Breast epithelium (tissue), 4 donors: Measurements from ENCODE around the gene FAM227B. TPM values are rescaled to one million over a fixed set of nuclear protein-coding genes. Genes with fewer than 3 reads are reported as not detected.
"Not testable (repeated sequence)": the region's sequence is repeated elsewhere in the genome, so short reads cannot be mapped to it uniquely, and the experiment has no call there.

Experiments used
- DNase-seq, 2 donors: peaks; one replicate each; pipeline ENCODE4 v3.0.0-alpha.2; 2019; ENCODE audit warnings: low spot score in 2 of 2
- H3K27ac ChIP-seq, 2 donors: fragments of 200-600 bp; sonication (generic) in 1 of 2; one replicate each; pipeline ENCODE4 v1.5.1; 2016 to 2019; ENCODE audit warnings: mild to moderate bottlenecking in 1 of 2
- H3K27me3 ChIP-seq, 2 donors: fragments of 200-600 bp; sonication (generic) in 1 of 2; one replicate each; pipeline versions ENCODE4 v1.5.1 to v1.6.0; 2017 to 2019; ENCODE audit warnings: control low read depth in 1 of 2, mild to moderate bottlenecking in 1 of 2
- H3K36me3 ChIP-seq: fragments of 200-600 bp; one replicate; pipeline ENCODE4 v1.5.1; 2019
- H3K4me1 ChIP-seq, 2 donors: fragments of 200-600 bp; sonication (generic); one replicate each; pipeline ENCODE4 v1.5.1; 2016 to 2019; ENCODE audit warnings: control low read depth in 1 of 2
- H3K4me3 ChIP-seq, 3 donors: fragments of 200-600 bp; sonication (generic); 1 replicate in 2 of 3; 2 replicates in 1 of 3; pipeline ENCODE4 v1.5.1; 2016 to 2019; ENCODE audit warnings: mild to moderate bottlenecking in 3 of 3, moderate library complexity in 2 of 3
- H3K9me3 ChIP-seq, 2 donors: fragments of 200-600 bp; sonication (generic) in 1 of 2; one replicate each; pipeline ENCODE4 v1.5.1; 2016 to 2019; ENCODE audit warnings: control low read depth in 1 of 2
- CTCF ChIP-seq, 3 donors: fragments of 450-650 bp; IDR thresholded peaks; one replicate each; pipeline ENCODE4 v1.5.1; 2016 to 2017; ENCODE audit warnings: antibody characterized with exemption in 3 of 3, mild to moderate bottlenecking in 3 of 3, moderate library complexity in 3 of 3
- POLR2A ChIP-seq: fragments of 450-650 bp; IDR thresholded peaks from one replicate; pipeline ENCODE4 v1.6.1; 2016; ENCODE audit warnings: antibody characterized with exemption, mild to moderate bottlenecking, moderate library complexity
- POLR2AphosphoS5 ChIP-seq, 3 donors: sonication (generic); formaldehyde crosslinking; IDR thresholded peaks; one replicate each; pipeline ENCODE4 v1.6.1; 2017; ENCODE audit warnings: antibody characterized with exemption in 3 of 3
- intact Hi-C: fragments of 100-400 bp; cut with DNase I; formaldehyde crosslinking; loops from one replicate; pipeline ENCODE4 v1.15.1; 2023; ENCODE audit warnings: low total_unique reads
- total RNA-seq, 3 donors: library from RNA; depleted of rRNA; stranded (reverse); fragments of >200 nt; gene quantifications; one replicate each; pipeline ENCODE4 v1.1.0, GENCODE V29; 2016

Gene FAM227B
- total RNA-seq, 3 donors from 2014 or later: 1.3 to 13.0 (median 4.9) TPM

GRCh38 chr15:49490966-49491365 is 129.7 kb downstream of the FAM227B start:
- no peaks in the 10 kb centered on the region for H3K36me3 ChIP-seq
- no peaks in the 10 kb centered on the region for H3K9me3 ChIP-seq
- no peaks in the 10 kb centered on the region for H3K27me3 ChIP-seq
- intact Hi-C loops: no loop called here
- no peak overlapping the region for H3K4me3 ChIP-seq
- H3K27ac ChIP-seq: no peak overlapping the region
- DNase-seq: no peak
- no peaks in the 10 kb centered on the region for H3K4me1 ChIP-seq
- TF ChIP-seq CTCF (IDR thresholded peaks at IDR 0.05) (no peak), POLR2A (no peak), POLR2AphosphoS5 (IDR thresholded peaks at IDR 0.05) (no peak)

GRCh38 chr15:49485401-49485800 is 135.2 kb downstream of the FAM227B start:
- H3K36me3 ChIP-seq, H3K27me3 ChIP-seq, DNase-seq, H3K27ac ChIP-seq, intact Hi-C loops, H3K4me3 ChIP-seq, H3K9me3 ChIP-seq, H3K4me1 ChIP-seq: not testable (repeated sequence)

- H3K27ac ChIP-seq, H3K27me3 ChIP-seq, intact Hi-C loops, H3K4me1 ChIP-seq, H3K9me3 ChIP-seq, H3K4me3 ChIP-seq, H3K36me3 ChIP-seq, DNase-seq: not testable (repeated sequence)
These were observed 141.6 kb downstream of the FAM227B start for GRCh38 chr15:49478982-49479381.

GRCh38 chr15:49478021-49478420 is 142.6 kb downstream of the FAM227B start:
- DNase-seq, H3K27me3 ChIP-seq, H3K4me3 ChIP-seq, H3K27ac ChIP-seq, H3K4me1 ChIP-seq, H3K36me3 ChIP-seq, intact Hi-C loops, H3K9me3 ChIP-seq: not testable (repeated sequence)

GRCh38 chr15:49473031-49473430 is 147.6 kb downstream of the FAM227B start:
- Histone ChIP-seq H3K27ac (no peak overlapping the region), H3K4me3 (no peak overlapping the region), H3K27me3 (no peaks in the 10 kb centered on the region)

GRCh38 chr15:49472338-49472737 is 148.3 kb downstream of the FAM227B start:
- TF ChIP-seq POLR2AphosphoS5 (IDR thresholded peaks at IDR 0.05) (no peak), CTCF (IDR thresholded peaks at IDR 0.05) (no peak), POLR2A (no peak)
- H3K36me3 ChIP-seq: no peaks in the 10 kb centered on the region
- H3K27ac ChIP-seq: no peak overlapping the region
- no peaks in the 10 kb centered on the region for H3K4me1 ChIP-seq
- no peaks in the 10 kb centered on the region for H3K27me3 ChIP-seq
- H3K4me3 ChIP-seq: no peak overlapping the region
- no peak for DNase-seq
- intact Hi-C loops: no loop called here
- H3K9me3 ChIP-seq: no peaks in the 10 kb centered on the region

More at GRCh38 chr15:49473031-49473430, 147.6 kb downstream of the FAM227B start:
- no peak for TF ChIP-seq POLR2AphosphoS5 (IDR thresholded peaks at IDR 0.05)
- no peak for TF ChIP-seq POLR2A
- TF ChIP-seq CTCF (IDR thresholded peaks at IDR 0.05): no peak
- Histone ChIP-seq H3K9me3 (no peaks in the 10 kb centered on the region), H3K4me1 (no peaks in the 10 kb centered on the region), H3K36me3 (no peaks in the 10 kb centered on the region)
- DNase-seq: no peak
- intact Hi-C loops: no loop called here

- H3K4me3 ChIP-seq: no peak overlapping the region
- no peaks in the 10 kb centered on the region for H3K4me1 ChIP-seq
- DNase-seq: no peak
- TF ChIP-seq POLR2AphosphoS5 (IDR thresholded peaks at IDR 0.05) (no peak), POLR2A (no peak), CTCF (IDR thresholded peaks at IDR 0.05) (no peak)
- intact Hi-C loops: no loop called here
- no peaks in the 10 kb centered on the region for H3K27me3 ChIP-seq
- no peaks in the 10 kb centered on the region for H3K9me3 ChIP-seq
- H3K36me3 ChIP-seq: no peaks in the 10 kb centered on the region
- H3K27ac ChIP-seq: no peak overlapping the region
These were observed 148.9 kb downstream of the FAM227B start for GRCh38 chr15:49471733-49472132.

- H3K27me3 ChIP-seq, H3K4me3 ChIP-seq, H3K9me3 ChIP-seq, DNase-seq, H3K27ac ChIP-seq, H3K36me3 ChIP-seq, intact Hi-C loops, H3K4me1 ChIP-seq: not testable (repeated sequence)
These were observed 149.4 kb downstream of the FAM227B start for GRCh38 chr15:49471248-49471647.
